ENCODE data around the gene PRR12.

Gene PRR12

DNA sequence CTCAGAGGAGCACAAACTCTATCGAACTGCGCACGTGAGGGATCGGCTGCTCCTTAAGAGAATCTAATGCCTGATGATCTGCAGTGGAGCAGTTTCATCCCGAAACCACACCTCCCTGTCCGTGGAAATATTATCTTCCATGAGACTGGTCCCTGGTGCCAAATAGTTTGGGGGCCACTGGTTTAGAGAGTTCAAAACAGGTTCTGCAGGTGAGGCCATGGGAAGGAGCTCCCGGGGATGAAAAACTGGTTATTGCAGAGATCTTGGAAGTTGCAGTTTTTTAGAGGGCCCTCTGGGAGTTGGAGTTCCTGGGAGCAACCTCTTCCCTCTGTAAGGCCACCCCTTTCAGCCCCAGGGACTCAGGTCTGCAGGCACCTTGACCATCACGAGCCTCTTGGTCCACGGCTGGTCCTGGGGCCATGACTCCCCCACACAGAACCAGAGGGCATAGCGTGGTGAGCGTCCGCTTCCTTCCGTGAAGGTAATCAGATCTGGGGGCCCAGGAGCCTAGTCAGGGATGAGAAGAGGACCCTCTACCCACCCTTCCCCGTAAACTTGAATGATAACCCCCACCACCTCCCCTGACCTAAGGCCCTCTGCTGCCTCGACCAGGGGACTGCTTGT is 69.5 kb downstream of the PRR12 start:
- no peak overlapping the region for H3K4me3 ChIP-seq (ENCODE audit: low read length)
- no peak for TF ChIP-seq CTCF (conservative IDR thresholded peaks at IDR 0.05; ENCODE audit: low read depth, low read length)
- no peak for DNase-seq (ENCODE audit: low read depth)

GRCh38 chr19:49662011-49662410 is 71.0 kb downstream of the PRR12 start:
- DNase-seq (ENCODE audit: low read depth), result no peak
- H3K4me3 ChIP-seq (ENCODE audit: low read length), result no peak overlapping the region
- TF ChIP-seq CTCF (conservative IDR thresholded peaks at IDR 0.05; ENCODE audit: low read depth, low read length), result no peak

GRCh38 chr19:49663224-49663623 is 72.2 kb downstream of the PRR12 start:
- no peak for DNase-seq (ENCODE audit: low read depth)
- TF ChIP-seq CTCF (conservative IDR thresholded peaks at IDR 0.05; ENCODE audit: low read depth, low read length), result no peak
- no peak overlapping the region for H3K4me3 ChIP-seq (ENCODE audit: low read length)

- TF ChIP-seq CTCF (conservative IDR thresholded peaks at IDR 0.05; ENCODE audit: low read depth, low read length), result peak; percentile 3
- peak overlapping the region; percentile 88 for H3K4me3 ChIP-seq (ENCODE audit: low read length)
- peak; percentile 38 for DNase-seq (ENCODE audit: low read depth)
Observed at GRCh38 chr19:49664171-49665035, 73.4 kb downstream of the PRR12 start.

DNA sequence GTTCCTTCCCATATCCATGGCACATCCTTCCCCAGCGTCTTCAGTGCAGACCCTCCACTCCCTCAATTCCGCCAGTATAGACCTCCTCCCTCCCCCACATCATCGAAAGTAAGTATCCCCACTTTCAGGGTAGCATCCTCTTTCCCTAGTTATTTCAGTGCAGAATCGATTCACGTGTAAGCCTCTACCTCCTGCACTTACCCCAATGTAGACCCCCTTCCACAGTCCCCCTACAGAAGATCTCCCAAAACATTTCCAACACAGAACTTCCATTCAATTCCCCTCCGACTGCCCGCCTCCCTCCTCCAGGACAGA is 74.0 kb downstream of the PRR12 start:
- TF ChIP-seq CTCF (conservative IDR thresholded peaks at IDR 0.05; ENCODE audit: low read depth, low read length), result no peak

DNA sequence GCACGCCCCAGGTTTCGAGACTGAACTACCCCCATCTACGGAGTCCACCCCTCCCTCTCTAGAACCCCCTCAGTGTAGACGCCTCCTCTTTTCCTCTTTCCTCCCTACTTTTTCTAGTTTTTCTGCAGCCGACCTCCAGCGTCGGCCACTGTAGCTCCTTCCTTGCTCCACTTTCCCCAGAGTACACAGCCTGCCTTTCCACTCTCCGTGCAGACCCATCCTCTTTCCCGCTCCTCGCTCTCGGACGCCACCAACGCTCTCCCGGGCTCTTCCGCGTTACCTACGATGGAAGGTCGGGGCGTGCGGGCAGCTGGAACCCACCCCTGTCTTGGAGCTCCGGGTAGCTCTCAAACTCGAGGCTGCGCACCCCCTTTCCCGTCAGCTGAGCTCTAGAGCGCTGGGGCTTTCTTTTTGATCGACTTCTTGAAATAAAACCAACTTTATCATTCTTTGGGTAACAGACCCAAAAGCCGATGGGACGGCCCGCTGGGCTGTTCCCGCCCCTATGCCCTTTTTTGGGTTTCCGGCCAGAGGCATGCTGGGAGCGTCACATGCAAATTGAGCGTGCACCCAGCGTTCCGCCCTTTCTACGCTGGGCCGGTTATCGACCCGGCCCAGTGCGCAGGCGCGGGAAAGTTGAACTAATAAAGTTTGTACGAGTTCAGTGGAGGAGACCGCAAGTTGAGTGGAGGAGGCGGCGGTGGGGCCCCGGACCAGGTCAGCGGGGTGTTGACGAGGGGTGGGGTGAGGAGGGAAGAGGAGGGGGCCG is 74.6 kb downstream of the PRR12 start, which contains the start of the genes BCL2L12 and IRF3:
Gene BCL2L12, plus strand, starts transcription at position 583 of the 769 bp plus-strand sequence. CDS start 760 bp downstream, outside the sequence.
Gene IRF3, minus strand, starts transcription at position 507 of the 769 bp plus-strand sequence. CDS start 1,019 bp downstream, outside the sequence.
- no peak for TF ChIP-seq CTCF (conservative IDR thresholded peaks at IDR 0.05; ENCODE audit: low read depth, low read length)
- DNase-seq (ENCODE audit: low read depth), result peak; percentile 76

More for the DNA sequence above, 74.0 kb downstream of the PRR12 start:
- DNase-seq (ENCODE audit: low read depth), result no peak
- H3K4me3 ChIP-seq (ENCODE audit: low read length), result peak overlapping the region; percentile 88

More for the DNA sequence above, 74.6 kb downstream of the PRR12 start, which contains the start of the genes BCL2L12 and IRF3:
- H3K4me3 ChIP-seq (ENCODE audit: low read length), result peak within 1 kb of the TSS; percentile 88

Data from retinal pigment epithelial cell (primary cell).